HG03575 (cell line): ENCODE results near the gene SEMA6B.
"Not testable (repeated sequence)": the region's sequence is repeated elsewhere in the genome, so short reads cannot be mapped to it uniquely, and the experiment has no call there.

Source experiments
- ATAC-seq: cut with Tn5 transposase; IDR thresholded peaks from one replicate; pipeline ENCODE4 v1.9.1; 2021; ENCODE audit not compliant: unreplicated experiment, insufficient number of reproducible peaks, low FRiP score; ENCODE audit errors: extremely low read depth

Gene SEMA6B

GRCh38 chr19:4576016-4576933, 16.8 kb upstream of the SEMA6B start:
- ATAC-seq, result no peak

DNA sequence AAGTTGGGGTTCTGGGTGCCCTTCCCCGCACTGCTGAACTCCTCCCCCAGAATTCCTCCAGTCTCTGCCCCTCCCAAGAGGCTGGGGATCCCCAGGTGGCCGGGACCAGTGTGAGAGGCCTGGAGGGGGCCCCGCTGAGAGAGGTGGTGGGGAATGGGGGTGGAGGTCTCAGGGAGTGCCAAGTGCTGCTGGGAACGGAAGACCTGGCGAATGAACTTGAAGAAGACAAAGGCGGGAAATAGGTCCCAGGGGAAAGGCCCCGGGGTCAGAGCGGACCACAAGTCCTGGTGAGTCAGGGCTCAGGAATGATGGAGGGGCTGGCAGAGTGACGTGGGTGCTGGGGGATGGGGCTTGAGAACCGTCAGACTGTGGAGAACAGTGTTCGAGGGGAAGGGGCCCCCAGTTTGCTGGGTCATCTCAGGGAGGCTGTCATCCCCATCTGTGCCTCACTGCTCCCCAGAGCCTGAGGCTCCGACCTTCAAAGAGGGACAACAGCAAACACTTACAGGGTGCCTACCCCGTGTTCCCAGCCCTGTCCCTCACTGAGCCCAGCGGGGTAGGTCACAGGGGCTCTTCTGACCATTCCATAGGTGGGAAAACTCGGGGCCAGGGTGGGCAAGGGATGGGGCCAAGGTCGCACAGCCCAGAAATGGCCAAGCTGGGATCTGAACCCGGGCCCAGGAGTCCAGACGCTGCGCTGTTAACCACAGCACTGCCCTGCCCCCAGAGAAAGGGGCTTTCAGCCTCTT, 16.0 kb upstream of the SEMA6B start:
- no peak for ATAC-seq

DNA sequence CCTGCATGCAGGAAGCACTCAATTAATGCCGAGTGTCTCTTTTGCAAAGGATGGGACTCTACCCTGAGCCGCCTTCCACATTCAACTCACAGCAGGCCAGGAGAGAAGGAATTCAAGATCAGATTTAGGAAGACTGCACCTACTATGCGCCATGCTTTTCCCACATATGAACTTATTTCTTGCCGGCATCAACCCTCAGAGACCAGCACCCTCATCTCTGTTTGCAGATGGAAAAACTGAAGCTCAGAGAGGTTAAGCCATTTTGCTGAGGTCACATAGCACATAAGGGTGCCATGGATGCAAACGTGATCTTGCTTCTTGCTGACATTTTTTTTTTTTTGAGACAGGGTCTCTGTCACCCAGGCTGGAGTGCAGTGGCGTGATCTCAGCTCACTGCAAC, 14.2 kb upstream of the SEMA6B start:
- ATAC-seq, result no peak

DNA sequence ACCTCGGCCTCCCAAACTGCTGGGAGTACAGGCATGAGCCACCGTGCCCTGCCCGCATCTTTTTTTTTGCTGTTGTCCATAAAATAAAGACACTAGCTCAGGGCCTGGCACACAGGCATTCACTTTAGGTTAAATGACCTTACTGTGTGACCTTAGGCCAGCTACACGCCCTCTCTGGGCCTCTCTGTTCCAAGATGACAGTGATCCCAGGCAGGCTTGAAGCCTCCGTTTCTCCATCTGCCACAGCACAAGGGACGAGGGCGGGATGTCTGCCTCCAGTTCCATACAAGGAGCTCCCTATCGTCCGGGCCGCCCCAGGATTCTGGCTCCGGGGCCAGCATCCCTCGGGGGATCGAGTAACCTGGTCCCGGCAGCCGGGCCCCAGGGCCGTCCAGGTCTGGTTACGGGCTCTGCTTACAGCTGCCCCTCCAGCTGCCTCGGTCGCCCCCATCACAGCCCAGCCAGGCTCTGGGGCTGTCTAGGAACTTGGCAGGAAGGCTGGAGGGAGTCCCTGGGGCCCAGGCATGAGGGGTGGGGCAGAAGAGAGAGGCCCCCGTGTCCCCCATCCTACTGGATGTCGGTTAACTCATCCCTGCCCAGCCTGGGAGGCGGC, 11.9 kb upstream of the SEMA6B start:
- no peak for ATAC-seq

DNA sequence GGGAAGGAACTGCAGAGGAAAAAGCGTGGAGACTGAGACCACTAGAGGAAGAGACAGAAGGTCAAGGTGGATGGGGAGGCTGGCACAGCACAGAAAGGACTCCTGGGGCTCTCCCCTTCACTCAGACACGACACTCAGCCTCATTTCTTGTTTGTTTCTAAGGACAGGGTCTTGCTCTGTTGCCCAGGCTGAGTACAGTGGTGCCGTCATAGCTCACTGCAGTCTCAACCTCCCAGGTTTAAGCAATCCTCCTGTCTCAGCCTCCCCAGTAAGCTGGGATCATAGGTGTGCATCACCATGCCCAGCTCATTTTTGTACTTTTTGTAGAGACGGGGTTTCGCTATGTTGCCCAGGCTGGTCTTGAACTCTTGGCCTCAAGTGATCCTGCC, 11.4 kb upstream of the SEMA6B start:
- no peak for ATAC-seq

- no peak for ATAC-seq
These were observed 10.9 kb upstream of the SEMA6B start for GRCh38 chr19:4570402-4570801.

DNA sequence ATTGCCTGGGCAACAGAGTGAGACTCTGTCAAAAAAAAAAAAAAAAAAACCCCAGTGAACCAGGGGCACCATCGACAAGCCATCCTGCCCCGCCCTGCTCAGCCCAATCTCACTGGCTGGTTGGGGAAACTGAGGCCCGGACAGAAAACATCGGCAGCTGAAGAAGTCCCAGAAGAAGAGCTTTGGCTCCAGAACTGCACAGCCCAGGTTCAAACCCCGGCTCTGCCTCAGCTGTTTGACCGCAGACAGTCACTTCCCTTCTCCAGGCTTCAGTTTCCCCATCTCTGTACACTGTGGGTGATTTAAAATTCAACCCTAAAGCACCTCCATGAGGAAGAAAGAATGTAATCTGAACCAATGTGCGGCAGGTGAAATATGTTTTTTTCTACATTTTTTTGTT, 9.4 kb upstream of the SEMA6B start:
- no peak for ATAC-seq

DNA sequence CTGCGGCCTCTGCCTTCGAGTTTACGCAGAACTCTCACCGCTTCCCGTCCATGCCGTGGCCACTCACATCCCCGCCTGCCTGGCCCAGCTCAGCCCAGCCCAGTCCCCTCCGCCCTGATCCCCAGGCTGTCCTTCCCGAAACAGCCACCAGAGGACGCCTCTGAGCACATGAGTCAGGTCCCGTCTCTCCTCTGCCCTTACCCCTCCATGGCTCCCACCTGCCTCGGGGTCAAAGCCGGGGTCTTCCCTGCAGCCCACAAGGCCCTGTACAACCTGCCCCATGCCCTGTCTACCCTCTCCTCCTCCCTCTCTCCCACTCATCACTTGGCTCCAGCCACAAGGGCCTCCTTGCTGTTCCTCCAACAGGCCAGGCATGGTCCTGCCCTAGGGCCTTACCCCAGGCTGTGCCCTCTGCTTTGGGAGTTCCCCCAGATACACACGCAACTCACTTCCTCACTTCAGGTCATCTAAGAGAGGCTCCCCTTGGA, 8.1 kb upstream of the SEMA6B start:
- no peak for ATAC-seq

DNA sequence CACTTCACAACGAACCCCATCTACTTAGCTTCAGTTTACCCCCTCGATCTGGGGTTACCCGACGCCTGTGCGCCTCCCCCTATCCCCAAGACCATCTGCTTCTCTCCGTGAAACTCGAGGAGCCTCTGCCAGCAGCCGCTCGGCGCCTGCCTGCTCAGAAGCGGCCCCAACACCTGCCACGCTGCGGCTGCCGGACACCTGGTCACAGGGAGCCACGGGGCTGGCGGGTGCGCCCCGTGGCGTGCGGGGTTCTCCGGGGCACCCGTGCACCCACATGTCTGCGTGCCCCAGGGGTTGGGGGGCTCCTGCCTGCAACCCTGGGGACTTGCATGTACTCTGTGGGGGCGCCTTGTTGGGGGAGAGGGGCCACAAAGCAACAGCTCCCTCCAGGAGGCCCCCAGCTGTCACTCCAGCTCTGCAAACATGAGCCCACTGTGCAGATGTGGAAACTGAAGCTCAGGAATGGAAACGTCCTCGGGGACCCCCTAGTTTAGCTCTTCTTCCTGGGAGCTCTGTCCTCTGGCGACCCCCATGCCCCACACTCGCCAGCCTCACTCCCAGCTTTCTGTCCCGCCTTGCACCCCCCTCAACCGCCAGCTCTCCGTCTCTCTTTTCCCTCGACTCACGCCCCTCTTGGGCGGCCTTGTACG, 7.0 kb upstream of the SEMA6B start:
- ATAC-seq, result no peak

DNA sequence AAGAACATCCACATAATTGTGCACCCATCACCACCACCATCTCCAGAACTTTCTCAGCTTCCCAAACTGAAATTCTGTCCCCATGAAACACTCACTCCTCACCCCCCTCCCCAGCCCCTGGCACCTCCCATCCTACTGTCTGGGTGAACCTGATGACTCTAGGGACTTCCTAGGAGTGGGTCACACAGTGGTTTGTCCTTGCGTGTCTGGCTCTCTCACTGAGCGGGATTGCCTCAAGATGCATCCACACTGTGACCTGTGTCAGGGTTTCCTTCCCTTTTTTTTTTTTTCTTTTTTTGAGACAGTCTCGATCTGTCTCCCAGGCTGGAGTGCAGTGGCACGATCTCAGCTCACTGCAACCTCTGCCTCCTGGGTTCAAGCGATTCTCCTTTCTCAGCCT, 4.1 kb upstream of the SEMA6B start:
- not testable (repeated sequence) for ATAC-seq

- not testable (repeated sequence) for ATAC-seq
These were observed 2.6 kb upstream of the SEMA6B start for GRCh38 chr19:4562085-4562484.

- no peak for ATAC-seq
These were observed 1.2 kb downstream of the SEMA6B start for GRCh38 chr19:4557971-4558941.

- ATAC-seq, result no peak
These were observed 2.1 kb downstream of the SEMA6B start for GRCh38 chr19:4557144-4557970.

DNA sequence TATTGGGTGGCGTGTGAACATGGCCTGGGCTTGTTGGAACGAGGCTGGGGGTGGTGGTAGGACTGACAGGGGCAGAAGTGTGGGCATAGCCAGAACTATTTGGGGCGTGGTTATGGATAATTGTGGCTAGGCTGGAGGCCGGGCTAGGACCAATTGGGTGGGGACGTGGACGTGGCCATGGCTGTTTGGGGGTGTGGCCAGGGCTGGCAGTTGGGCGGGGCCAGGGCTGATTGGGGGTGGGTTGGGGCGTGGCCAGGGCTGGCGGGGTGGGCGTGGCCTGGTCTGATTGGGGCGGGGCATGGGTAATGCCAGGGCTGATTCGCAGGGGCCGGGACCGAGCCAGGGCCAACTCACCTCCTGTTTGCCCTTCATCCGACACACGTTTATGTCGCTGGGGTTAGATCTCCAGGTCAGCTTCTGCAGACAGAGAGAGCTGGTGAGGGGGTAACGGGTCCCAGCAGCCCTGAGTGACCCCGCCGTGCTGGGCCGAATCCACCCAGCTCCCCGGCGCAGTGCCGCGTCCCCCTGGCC, 2.8 kb downstream of the SEMA6B start:
- ATAC-seq, result no peak

DNA sequence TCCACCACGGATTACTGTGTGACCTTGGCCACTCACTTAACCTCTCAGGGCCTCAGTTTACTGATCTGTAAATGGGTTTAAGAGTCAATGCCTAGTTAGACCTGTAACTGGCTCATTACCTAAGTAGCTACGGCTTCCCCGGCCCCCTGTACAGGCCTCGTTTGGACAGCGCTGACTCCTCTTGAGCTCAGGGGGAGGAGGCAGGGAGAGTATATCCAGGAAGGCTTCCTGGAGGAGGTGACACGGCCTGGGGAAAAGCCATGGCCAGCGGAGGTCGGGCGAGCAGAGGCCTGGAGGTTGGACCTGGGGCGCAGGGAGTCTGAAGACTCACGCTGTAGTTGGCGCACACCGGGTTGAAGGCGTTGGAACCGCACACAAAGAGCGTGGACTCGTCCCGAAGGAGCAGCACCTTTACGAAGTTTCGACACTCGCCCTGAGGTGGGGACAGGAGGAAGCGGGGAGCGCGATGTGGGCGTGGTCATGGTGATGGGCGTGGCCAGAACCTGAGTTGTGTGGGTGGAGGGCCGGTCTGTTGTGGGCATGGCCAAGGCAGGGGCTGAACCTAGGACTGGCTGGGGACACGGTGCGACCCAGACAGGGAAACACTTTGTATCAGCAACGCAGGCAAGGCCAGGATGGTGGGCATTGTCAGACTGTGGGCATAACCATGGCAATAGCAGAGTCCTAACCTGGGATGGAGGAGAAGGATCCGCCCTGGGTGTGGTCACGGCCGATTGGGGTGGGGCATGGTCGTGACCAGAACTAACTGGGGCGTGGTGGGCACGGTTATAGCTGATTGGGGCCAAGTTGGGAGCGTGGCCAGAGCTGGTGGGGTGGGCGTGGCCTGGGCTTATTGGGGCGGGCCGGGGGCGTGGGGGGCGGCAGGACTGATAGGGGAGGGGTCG, 3.6 kb downstream of the SEMA6B start:
- ATAC-seq, result no peak

GRCh38 chr19:4554717-4555116, 4.8 kb downstream of the SEMA6B start:
- ATAC-seq, result no peak
